SK-N-SH (cell line): ENCODE measurements around the gene NAV2.

Source experiments
- EP300 ChIP-seq, 2 experiments: IDR thresholded peaks; 2 replicates each; pipeline versions ENCODE4 v1.4.0 to v1.6.1; 2012; ENCODE audit warnings: borderline replicate concordance in 1 of 2, low read depth in 1 of 2, low read length in 1 of 2
- GATA2 ChIP-seq: sonication (generic); formaldehyde crosslinking; IDR thresholded peaks from 2 replicates; pipeline ENCODE4 v1.5.0; 2020; ENCODE audit warnings: mild to moderate bottlenecking, missing genetic modification reagents
- MXI1 ChIP-seq: IDR thresholded peaks from 2 replicates; pipeline ENCODE4 v1.6.1; 2012; ENCODE audit warnings: mild to moderate bottlenecking, low read depth, low read length, improper control_type of control experiment
- POLR2AphosphoS5 ChIP-seq: IDR thresholded peaks from 2 replicates; pipeline ENCODE4 v1.6.1; 2012; ENCODE audit warnings: low read depth, low read length
- RXRA ChIP-seq: IDR thresholded peaks from 2 replicates; pipeline ENCODE4 v1.4.0; 2012; ENCODE audit warnings: low read depth, mild to moderate bottlenecking, borderline replicate concordance
- TAF1 ChIP-seq: IDR thresholded peaks from 2 replicates; pipeline ENCODE4 v1.6.1; 2012; ENCODE audit warnings: low read depth, mild to moderate bottlenecking, low read length, moderate library complexity, borderline replicate concordance
- TF ChIP-seq, protein P1 (sequence below): fragments of 200-600 bp; sonication (generic); IDR thresholded peaks from 2 replicates; pipeline ENCODE4 v1.6.1; 2017; ENCODE audit warnings: antibody characterized with exemption, mild to moderate bottlenecking, moderate library complexity
- TF ChIP-seq, protein P2 (sequence below): IDR thresholded peaks from 2 replicates; pipeline ENCODE4 v1.6.1; 2012; ENCODE audit warnings: mild to moderate bottlenecking, low read depth, low read length, moderate library complexity

DNA sequence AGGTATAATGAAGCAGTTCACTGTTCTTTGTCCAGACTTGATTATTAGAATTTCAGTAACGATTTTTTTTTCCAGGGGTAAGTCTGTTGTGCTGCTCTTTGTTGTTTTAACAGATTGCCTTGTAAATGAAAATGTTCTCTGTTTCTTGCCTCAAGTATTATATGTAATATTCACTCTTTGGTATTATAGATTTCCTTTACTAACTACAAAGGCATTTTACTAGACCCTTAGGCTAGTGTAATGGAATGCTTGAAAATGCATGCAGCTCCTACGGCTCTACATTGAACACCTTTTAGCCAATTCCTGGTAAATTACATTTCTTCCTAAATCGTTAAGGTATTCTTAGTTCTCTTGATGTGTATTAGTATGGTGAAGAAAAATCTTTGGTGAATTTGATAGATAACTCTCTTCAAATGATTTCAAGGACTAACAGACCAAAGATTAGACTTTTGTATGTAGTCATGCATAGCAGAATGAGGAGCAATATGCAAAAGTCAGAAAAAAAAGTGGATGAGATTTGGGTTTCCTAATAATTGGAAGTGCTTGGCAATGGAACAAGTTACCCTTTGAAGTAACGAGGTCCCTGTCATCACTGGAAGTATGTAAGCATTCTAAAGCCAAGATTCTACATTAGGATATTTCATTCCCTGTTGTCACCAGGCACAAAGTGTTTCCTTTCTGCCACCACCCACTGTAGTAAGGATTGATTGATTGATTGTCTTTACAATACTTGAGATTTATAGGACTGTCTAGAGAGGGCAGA, 334.6 kb downstream of the NAV2 start:
- TF ChIP-seq, protein P1, sequence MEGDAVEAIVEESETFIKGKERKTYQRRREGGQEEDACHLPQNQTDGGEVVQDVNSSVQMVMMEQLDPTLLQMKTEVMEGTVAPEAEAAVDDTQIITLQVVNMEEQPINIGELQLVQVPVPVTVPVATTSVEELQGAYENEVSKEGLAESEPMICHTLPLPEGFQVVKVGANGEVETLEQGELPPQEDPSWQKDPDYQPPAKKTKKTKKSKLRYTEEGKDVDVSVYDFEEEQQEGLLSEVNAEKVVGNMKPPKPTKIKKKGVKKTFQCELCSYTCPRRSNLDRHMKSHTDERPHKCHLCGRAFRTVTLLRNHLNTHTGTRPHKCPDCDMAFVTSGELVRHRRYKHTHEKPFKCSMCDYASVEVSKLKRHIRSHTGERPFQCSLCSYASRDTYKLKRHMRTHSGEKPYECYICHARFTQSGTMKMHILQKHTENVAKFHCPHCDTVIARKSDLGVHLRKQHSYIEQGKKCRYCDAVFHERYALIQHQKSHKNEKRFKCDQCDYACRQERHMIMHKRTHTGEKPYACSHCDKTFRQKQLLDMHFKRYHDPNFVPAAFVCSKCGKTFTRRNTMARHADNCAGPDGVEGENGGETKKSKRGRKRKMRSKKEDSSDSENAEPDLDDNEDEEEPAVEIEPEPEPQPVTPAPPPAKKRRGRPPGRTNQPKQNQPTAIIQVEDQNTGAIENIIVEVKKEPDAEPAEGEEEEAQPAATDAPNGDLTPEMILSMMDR = no peak
- TF ChIP-seq RXRA (no peak), GATA2 (CRISPR knock-in tag) (no peak), TAF1 (no peak), POLR2AphosphoS5 (no peak), EP300 (IDR thresholded peaks at IDR 0.05; ENCODE audit: borderline replicate concordance in 1 of 2, low read depth in 1 of 2, low read length in 1 of 2) (no peak), MXI1 (no peak)
- TF ChIP-seq, protein P2, sequence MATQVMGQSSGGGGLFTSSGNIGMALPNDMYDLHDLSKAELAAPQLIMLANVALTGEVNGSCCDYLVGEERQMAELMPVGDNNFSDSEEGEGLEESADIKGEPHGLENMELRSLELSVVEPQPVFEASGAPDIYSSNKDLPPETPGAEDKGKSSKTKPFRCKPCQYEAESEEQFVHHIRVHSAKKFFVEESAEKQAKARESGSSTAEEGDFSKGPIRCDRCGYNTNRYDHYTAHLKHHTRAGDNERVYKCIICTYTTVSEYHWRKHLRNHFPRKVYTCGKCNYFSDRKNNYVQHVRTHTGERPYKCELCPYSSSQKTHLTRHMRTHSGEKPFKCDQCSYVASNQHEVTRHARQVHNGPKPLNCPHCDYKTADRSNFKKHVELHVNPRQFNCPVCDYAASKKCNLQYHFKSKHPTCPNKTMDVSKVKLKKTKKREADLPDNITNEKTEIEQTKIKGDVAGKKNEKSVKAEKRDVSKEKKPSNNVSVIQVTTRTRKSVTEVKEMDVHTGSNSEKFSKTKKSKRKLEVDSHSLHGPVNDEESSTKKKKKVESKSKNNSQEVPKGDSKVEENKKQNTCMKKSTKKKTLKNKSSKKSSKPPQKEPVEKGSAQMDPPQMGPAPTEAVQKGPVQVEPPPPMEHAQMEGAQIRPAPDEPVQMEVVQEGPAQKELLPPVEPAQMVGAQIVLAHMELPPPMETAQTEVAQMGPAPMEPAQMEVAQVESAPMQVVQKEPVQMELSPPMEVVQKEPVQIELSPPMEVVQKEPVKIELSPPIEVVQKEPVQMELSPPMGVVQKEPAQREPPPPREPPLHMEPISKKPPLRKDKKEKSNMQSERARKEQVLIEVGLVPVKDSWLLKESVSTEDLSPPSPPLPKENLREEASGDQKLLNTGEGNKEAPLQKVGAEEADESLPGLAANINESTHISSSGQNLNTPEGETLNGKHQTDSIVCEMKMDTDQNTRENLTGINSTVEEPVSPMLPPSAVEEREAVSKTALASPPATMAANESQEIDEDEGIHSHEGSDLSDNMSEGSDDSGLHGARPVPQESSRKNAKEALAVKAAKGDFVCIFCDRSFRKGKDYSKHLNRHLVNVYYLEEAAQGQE = no peak
